GM23338 (cell line): ENCODE data around the gene ADGRF4. TPM values are rescaled to one million over a fixed set of nuclear protein-coding genes. Genes with fewer than 3 reads are reported as not detected.

Experiments
- ATAC-seq: fragments of 200-7000 bp; cut with Tn5 transposase; 3 replicates; pipeline ENCODE4 v1.9.1; 2020
- DNase-seq: peaks from one replicate; pipeline ENCODE4 v3.0.0-alpha.2; 2015; ENCODE audit warnings: low spot score
- H2AFZ ChIP-seq: fragments of 200-600 bp; sonication (generic); 2 replicates; pipeline ENCODE4 v1.8.0; 2016; ENCODE audit warnings: antibody characterized with exemption, mild to moderate bottlenecking, moderate library complexity
- H3F3A ChIP-seq: fragments of 200-600 bp; sonication (generic); replicated peaks from 2 replicates; pipeline ENCODE4 v1.8.0; 2017; ENCODE audit warnings: antibody characterized with exemption, mixed run types, low read depth
- H3K27ac ChIP-seq: fragments of 200-600 bp; sonication (generic); 2 replicates; pipeline ENCODE4 v1.6.1; 2016; ENCODE audit warnings: low read depth
- H3K27me3 ChIP-seq: fragments of 200-600 bp; sonication (generic); 2 replicates; pipeline ENCODE4 v1.8.0; 2016; ENCODE audit warnings: mild to moderate bottlenecking, mixed run types, moderate library complexity; ENCODE audit not compliant: insufficient read depth
- H3K36me3 ChIP-seq: fragments of 200-600 bp; sonication (generic); 2 replicates; pipeline ENCODE4 v1.8.0; 2016; ENCODE audit warnings: mild to moderate bottlenecking; ENCODE audit not compliant: insufficient read depth
- H3K4me1 ChIP-seq: fragments of 200-600 bp; sonication (generic); 2 replicates; pipeline ENCODE4 v1.8.0; 2016; ENCODE audit warnings: mild to moderate bottlenecking, moderate library complexity; ENCODE audit not compliant: insufficient read depth
- H3K4me2 ChIP-seq: fragments of 200-600 bp; sonication (generic); 2 replicates; pipeline ENCODE4 v1.7.1; 2017; ENCODE audit warnings: mixed run types
- H3K4me3 ChIP-seq: fragments of 200-600 bp; sonication (generic); 2 replicates; pipeline ENCODE4 v1.6.1; 2016; ENCODE audit warnings: mixed run types
- H3K79me2 ChIP-seq: fragments of 200-600 bp; sonication (generic); replicated peaks from 2 replicates; pipeline ENCODE4 v1.8.0; 2017; ENCODE audit warnings: mild to moderate bottlenecking; ENCODE audit not compliant: insufficient read depth
- H3K9me2 ChIP-seq: fragments of 200-600 bp; sonication (generic); 2 replicates; pipeline ENCODE4 v1.8.0; 2017; ENCODE audit not compliant: insufficient read depth
- H4K20me1 ChIP-seq: fragments of 200-600 bp; sonication (generic); replicated peaks from 2 replicates; pipeline ENCODE4 v1.8.0; 2017; ENCODE audit warnings: mild to moderate bottlenecking; ENCODE audit not compliant: insufficient read depth
- H3K27ac Mint-ChIP-seq: 2 replicates; pipeline ENCODE4 v1.8.0; 2020; ENCODE audit warnings: inconsistent platforms, mild to moderate bottlenecking, moderate library complexity, mixed read lengths
- H3K27me3 Mint-ChIP-seq: 3 replicates; pipeline ENCODE4 v1.8.0; 2022; ENCODE audit warnings: low read depth, mild to moderate bottlenecking, moderate library complexity, mixed read lengths, inconsistent platforms; ENCODE audit not compliant: insufficient read depth, poor library complexity
- H3K36me3 Mint-ChIP-seq: 3 replicates; pipeline ENCODE4 v1.8.0; 2021; ENCODE audit warnings: low read depth, mild to moderate bottlenecking, inconsistent platforms, moderate library complexity, mixed read lengths
- H3K4me1 Mint-ChIP-seq: 3 replicates; pipeline ENCODE4 v1.8.0; 2020; ENCODE audit warnings: mild to moderate bottlenecking, inconsistent platforms, mixed read lengths
- H3K4me3 Mint-ChIP-seq: 3 replicates; pipeline ENCODE4 v1.8.0; 2021; ENCODE audit warnings: moderate library complexity, mild to moderate bottlenecking, inconsistent platforms, mixed read lengths
- H3K9me3 Mint-ChIP-seq: 3 replicates; pipeline ENCODE4 v1.8.0; 2020; ENCODE audit warnings: moderate library complexity, mild to moderate bottlenecking, inconsistent platforms, mixed read lengths
- CREB1 ChIP-seq: fragments of 250-450 bp; sonication (Bioruptor Pico); IDR thresholded peaks from 2 replicates; pipeline ENCODE4 v1.5.0; 2020; ENCODE audit warnings: low read depth, mild to moderate bottlenecking, moderate library complexity
- EZH2 ChIP-seq: fragments of 200-600 bp; sonication (generic); IDR thresholded peaks from one replicate; pipeline ENCODE4 v1.8.0; 2017; ENCODE audit warnings: antibody characterized with exemption, mild to moderate bottlenecking, low read depth; ENCODE audit not compliant: unreplicated experiment
- EZH2phosphoT487 ChIP-seq: fragments of 200-600 bp; sonication (generic); IDR thresholded peaks from one replicate; pipeline ENCODE4 v1.8.1; 2018; ENCODE audit warnings: antibody characterized with exemption; ENCODE audit not compliant: unreplicated experiment
- JUNB ChIP-seq: IDR thresholded peaks from one replicate; pipeline ENCODE4 v1.6.1; 2016; ENCODE audit warnings: antibody characterized with exemption; ENCODE audit not compliant: unreplicated experiment
- NANOG ChIP-seq: IDR thresholded peaks from 2 replicates; pipeline ENCODE4 v1.6.1; 2016; ENCODE audit warnings: antibody characterized with exemption, borderline replicate concordance
- POLR2AphosphoS5 ChIP-seq: IDR thresholded peaks from 2 replicates; pipeline ENCODE4 v1.6.1; 2016; ENCODE audit warnings: antibody characterized with exemption, low read depth
- STAT1 ChIP-seq: IDR thresholded peaks from one replicate; pipeline ENCODE4 v1.6.1; 2016; ENCODE audit warnings: antibody characterized with exemption; ENCODE audit not compliant: unreplicated experiment
- ZNF114 ChIP-seq: fragments of 250-450 bp; sonication (Bioruptor Pico); IDR thresholded peaks from 2 replicates; pipeline ENCODE4 v1.5.0; 2020; ENCODE audit warnings: mild to moderate bottlenecking, moderate library complexity
- ZNF331 ChIP-seq: fragments of 250-450 bp; sonication (Bioruptor Pico); IDR thresholded peaks from 2 replicates; pipeline ENCODE4 v1.5.0; 2020; ENCODE audit warnings: low read depth, mild to moderate bottlenecking, moderate library complexity
- polyA plus RNA-seq: library from polyadenylated mRNA; unstranded; fragments of >200 nt; fragmentation: Nextera tagmentation; extraction: Ambion mirVana; gene quantifications from 2 replicates; pipeline ENCODE4 v1.2.1, GENCODE V29; 2016
- total RNA-seq: library from RNA; depleted of rRNA; stranded (reverse); fragments of >200 nt; shearing (Covaris generic); gene quantifications from 2 replicates; pipeline ENCODE4 v1.2.3, GENCODE V29; 2014
- TF ChIP-seq, protein P1 (sequence below): fragments of 250-450 bp; sonication (Bioruptor Pico); IDR thresholded peaks from 2 replicates; pipeline ENCODE4 v1.5.0; 2020; ENCODE audit warnings: mild to moderate bottlenecking, moderate library complexity
- TF ChIP-seq, protein P2 (sequence below): IDR thresholded peaks from 2 replicates; pipeline ENCODE4 v1.6.1; 2016; ENCODE audit warnings: antibody characterized with exemption
- TF ChIP-seq, protein P3 (sequence below), 2 experiments: fragments of 200-600 bp in 1 of 2; sonication (generic) in 1 of 2; conservative IDR thresholded peaks; 2 replicates each; pipeline versions ENCODE4 v1.5.1 to v1.6.1; 2016 to 2017; ENCODE audit warnings: antibody characterized with exemption in 2 of 2, low read depth in 2 of 2, mild to moderate bottlenecking in 2 of 2, moderate library complexity in 1 of 2
- TF ChIP-seq, protein P4 (sequence below): IDR thresholded peaks from one replicate; pipeline ENCODE4 v1.6.1; 2018; ENCODE audit warnings: antibody characterized with exemption; ENCODE audit not compliant: unreplicated experiment

Gene ADGRF4
- total and polyA plus RNA-seq, 2 experiments from 2014 or later: not detected

DNA sequence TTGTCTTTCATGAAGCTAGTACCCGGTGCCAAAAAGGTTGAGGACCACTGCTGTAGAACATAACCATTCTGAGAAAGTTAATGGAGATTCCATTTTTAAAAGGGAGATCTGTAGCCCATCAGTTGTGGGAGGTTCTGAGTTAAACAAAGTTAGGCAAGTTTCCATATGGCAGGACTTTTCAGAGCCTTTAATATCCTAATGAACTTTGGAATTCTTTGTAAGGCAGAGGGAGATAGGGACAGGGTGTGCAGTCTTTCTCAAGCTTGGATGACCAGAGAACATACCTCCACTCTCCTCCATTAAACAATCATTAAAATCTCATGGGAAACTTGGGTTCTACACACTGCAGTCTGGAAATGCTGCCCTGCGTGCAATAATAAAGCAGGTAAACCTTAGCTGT is 14.8 kb downstream of the ADGRF4 start:
- Mint-ChIP-seq H3K36me3 (no peaks in the 10 kb centered on the region), H3K4me3 (no peak overlapping the region), H3K27ac (no peak overlapping the region), H3K27me3 (no peaks in the 10 kb centered on the region), H3K9me3 (0 out of 3 replicates have a peak, but pooled peaks cover 6% of the 10 kb centered on the region), H3K4me1 (no peaks in the 10 kb centered on the region)
- H3K27me3 ChIP-seq: no peaks in the 10 kb centered on the region
- H3K36me3 ChIP-seq: no peaks in the 10 kb centered on the region
- peaks cover 6% of the 10 kb centered on the region for H3K9me2 ChIP-seq
- H3K4me2 ChIP-seq: no peak overlapping the region
- no peak for DNase-seq
- H3F3A ChIP-seq: no peaks in the 10 kb centered on the region
- no peak for ATAC-seq
- no peaks in the 10 kb centered on the region for H3K4me1 ChIP-seq
- H3K4me3 ChIP-seq: no peak overlapping the region
- H3K27ac ChIP-seq: no peak overlapping the region
- TF ChIP-seq, protein P1, sequence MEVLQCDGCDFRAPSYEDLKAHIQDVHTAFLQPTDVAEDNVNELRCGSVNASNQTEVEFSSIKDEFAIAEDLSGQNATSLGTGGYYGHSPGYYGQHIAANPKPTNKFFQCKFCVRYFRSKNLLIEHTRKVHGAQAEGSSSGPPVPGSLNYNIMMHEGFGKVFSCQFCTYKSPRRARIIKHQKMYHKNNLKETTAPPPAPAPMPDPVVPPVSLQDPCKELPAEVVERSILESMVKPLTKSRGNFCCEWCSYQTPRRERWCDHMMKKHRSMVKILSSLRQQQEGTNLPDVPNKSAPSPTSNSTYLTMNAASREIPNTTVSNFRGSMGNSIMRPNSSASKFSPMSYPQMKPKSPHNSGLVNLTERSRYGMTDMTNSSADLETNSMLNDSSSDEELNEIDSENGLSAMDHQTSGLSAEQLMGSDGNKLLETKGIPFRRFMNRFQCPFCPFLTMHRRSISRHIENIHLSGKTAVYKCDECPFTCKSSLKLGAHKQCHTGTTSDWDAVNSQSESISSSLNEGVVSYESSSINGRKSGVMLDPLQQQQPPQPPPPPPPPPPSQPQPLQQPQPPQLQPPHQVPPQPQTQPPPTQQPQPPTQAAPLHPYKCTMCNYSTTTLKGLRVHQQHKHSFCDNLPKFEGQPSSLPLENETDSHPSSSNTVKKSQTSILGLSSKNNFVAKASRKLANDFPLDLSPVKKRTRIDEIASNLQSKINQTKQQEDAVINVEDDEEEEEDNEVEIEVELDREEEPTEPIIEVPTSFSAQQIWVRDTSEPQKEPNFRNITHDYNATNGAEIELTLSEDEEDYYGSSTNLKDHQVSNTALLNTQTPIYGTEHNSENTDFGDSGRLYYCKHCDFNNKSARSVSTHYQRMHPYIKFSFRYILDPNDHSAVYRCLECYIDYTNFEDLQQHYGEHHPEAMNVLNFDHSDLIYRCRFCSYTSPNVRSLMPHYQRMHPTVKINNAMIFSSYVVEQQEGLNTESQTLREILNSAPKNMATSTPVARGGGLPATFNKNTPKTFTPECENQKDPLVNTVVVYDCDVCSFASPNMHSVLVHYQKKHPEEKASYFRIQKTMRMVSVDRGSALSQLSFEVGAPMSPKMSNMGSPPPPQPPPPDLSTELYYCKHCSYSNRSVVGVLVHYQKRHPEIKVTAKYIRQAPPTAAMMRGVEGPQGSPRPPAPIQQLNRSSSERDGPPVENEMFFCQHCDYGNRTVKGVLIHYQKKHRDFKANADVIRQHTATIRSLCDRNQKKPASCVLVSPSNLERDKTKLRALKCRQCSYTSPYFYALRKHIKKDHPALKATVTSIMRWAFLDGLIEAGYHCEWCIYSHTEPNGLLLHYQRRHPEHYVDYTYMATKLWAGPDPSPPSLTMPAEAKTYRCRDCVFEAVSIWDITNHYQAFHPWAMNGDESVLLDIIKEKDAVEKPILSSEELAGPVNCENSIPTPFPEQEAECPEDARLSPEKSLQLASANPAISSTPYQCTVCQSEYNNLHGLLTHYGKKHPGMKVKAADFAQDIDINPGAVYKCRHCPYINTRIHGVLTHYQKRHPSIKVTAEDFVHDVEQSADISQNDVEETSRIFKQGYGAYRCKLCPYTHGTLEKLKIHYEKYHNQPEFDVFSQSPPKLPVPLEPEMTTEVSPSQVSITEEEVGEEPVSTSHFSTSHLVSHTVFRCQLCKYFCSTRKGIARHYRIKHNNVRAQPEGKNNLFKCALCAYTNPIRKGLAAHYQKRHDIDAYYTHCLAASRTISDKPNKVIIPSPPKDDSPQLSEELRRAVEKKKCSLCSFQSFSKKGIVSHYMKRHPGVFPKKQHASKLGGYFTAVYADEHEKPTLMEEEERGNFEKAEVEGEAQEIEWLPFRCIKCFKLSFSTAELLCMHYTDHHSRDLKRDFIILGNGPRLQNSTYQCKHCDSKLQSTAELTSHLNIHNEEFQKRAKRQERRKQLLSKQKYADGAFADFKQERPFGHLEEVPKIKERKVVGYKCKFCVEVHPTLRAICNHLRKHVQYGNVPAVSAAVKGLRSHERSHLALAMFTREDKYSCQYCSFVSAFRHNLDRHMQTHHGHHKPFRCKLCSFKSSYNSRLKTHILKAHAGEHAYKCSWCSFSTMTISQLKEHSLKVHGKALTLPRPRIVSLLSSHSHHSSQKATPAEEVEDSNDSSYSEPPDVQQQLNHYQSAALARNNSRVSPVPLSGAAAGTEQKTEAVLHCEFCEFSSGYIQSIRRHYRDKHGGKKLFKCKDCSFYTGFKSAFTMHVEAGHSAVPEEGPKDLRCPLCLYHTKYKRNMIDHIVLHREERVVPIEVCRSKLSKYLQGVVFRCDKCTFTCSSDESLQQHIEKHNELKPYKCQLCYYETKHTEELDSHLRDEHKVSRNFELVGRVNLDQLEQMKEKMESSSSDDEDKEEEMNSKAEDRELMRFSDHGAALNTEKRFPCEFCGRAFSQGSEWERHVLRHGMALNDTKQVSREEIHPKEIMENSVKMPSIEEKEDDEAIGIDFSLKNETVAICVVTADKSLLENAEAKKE (CRISPR knock-in tag): no peak
- TF ChIP-seq CREB1 (CRISPR knock-in tag): no peak
- no peak for TF ChIP-seq EZH2
- no peak for TF ChIP-seq NANOG
- TF ChIP-seq STAT1: no peak
- TF ChIP-seq POLR2AphosphoS5: no peak
- TF ChIP-seq, protein P2, sequence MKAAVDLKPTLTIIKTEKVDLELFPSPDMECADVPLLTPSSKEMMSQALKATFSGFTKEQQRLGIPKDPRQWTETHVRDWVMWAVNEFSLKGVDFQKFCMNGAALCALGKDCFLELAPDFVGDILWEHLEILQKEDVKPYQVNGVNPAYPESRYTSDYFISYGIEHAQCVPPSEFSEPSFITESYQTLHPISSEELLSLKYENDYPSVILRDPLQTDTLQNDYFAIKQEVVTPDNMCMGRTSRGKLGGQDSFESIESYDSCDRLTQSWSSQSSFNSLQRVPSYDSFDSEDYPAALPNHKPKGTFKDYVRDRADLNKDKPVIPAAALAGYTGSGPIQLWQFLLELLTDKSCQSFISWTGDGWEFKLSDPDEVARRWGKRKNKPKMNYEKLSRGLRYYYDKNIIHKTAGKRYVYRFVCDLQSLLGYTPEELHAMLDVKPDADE: no peak
- TF ChIP-seq, protein P3, sequence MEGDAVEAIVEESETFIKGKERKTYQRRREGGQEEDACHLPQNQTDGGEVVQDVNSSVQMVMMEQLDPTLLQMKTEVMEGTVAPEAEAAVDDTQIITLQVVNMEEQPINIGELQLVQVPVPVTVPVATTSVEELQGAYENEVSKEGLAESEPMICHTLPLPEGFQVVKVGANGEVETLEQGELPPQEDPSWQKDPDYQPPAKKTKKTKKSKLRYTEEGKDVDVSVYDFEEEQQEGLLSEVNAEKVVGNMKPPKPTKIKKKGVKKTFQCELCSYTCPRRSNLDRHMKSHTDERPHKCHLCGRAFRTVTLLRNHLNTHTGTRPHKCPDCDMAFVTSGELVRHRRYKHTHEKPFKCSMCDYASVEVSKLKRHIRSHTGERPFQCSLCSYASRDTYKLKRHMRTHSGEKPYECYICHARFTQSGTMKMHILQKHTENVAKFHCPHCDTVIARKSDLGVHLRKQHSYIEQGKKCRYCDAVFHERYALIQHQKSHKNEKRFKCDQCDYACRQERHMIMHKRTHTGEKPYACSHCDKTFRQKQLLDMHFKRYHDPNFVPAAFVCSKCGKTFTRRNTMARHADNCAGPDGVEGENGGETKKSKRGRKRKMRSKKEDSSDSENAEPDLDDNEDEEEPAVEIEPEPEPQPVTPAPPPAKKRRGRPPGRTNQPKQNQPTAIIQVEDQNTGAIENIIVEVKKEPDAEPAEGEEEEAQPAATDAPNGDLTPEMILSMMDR (conservative IDR thresholded peaks at IDR 0.05; ENCODE audit: low read depth in 2 of 2): no peak
- TF ChIP-seq ZNF114 (CRISPR knock-in tag): no peak
- TF ChIP-seq JUNB: no peak
- TF ChIP-seq, protein P4, sequence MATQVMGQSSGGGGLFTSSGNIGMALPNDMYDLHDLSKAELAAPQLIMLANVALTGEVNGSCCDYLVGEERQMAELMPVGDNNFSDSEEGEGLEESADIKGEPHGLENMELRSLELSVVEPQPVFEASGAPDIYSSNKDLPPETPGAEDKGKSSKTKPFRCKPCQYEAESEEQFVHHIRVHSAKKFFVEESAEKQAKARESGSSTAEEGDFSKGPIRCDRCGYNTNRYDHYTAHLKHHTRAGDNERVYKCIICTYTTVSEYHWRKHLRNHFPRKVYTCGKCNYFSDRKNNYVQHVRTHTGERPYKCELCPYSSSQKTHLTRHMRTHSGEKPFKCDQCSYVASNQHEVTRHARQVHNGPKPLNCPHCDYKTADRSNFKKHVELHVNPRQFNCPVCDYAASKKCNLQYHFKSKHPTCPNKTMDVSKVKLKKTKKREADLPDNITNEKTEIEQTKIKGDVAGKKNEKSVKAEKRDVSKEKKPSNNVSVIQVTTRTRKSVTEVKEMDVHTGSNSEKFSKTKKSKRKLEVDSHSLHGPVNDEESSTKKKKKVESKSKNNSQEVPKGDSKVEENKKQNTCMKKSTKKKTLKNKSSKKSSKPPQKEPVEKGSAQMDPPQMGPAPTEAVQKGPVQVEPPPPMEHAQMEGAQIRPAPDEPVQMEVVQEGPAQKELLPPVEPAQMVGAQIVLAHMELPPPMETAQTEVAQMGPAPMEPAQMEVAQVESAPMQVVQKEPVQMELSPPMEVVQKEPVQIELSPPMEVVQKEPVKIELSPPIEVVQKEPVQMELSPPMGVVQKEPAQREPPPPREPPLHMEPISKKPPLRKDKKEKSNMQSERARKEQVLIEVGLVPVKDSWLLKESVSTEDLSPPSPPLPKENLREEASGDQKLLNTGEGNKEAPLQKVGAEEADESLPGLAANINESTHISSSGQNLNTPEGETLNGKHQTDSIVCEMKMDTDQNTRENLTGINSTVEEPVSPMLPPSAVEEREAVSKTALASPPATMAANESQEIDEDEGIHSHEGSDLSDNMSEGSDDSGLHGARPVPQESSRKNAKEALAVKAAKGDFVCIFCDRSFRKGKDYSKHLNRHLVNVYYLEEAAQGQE: no peak
- no peak for TF ChIP-seq ZNF331 (CRISPR knock-in tag)
- TF ChIP-seq EZH2phosphoT487: no peak
- H2AFZ ChIP-seq: no peak overlapping the region
- H3K79me2 ChIP-seq: no peaks in the 10 kb centered on the region
- H4K20me1 ChIP-seq: no peaks in the 10 kb centered on the region
